MCF 10A (cell line): ENCODE measurements around the gene GET4. TPM values are rescaled to one million over a fixed set of nuclear protein-coding genes. Genes with fewer than 3 reads are reported as not detected.
A peak's percentile ranks its signal among the peaks of the same experiment; 100 is the strongest.

Experiments used
- BruUV-seq: library from RNA; stranded (reverse); fragments of 400-500 nt; replicated peaks from 2 replicates; lab custom pipeline; 2021; lab: Mats Ljungman, UMichigan
- CTCF ChIA-PET: fragments of 300-600 bp; sonication (Branson Sonifier 250); formaldehyde crosslinking; extraction: SDS; loops from one replicate; lab custom pipeline; 2021; ENCODE audit warnings: antibody characterized with exemption, inconsistent platforms; lab: Yijun Ruan, JAX
- POLR2A ChIA-PET: fragments of 300-600, 350-650 bp; sonication (Branson Sonifier 250); formaldehyde crosslinking; extraction: SDS; loops from one replicate; lab custom pipeline; 2020; ENCODE audit warnings: antibody characterized with exemption, inconsistent platforms; lab: Yijun Ruan, JAX
- DNase-seq: peaks from one replicate; pipeline ENCODE4 v3.0.0-alpha.2; 2018; ENCODE audit not compliant: unreplicated experiment
- H3K27ac Mint-ChIP-seq: one replicate; pipeline ENCODE4 v1.8.0; 2022; ENCODE audit warnings: mild to moderate bottlenecking, low read depth, mixed read lengths; ENCODE audit not compliant: unreplicated experiment
- H3K27me3 Mint-ChIP-seq: one replicate; pipeline ENCODE4 v1.8.0; 2022; ENCODE audit warnings: mixed read lengths; ENCODE audit not compliant: insufficient read depth, unreplicated experiment
- H3K36me3 Mint-ChIP-seq: one replicate; pipeline ENCODE4 v1.8.0; 2022; ENCODE audit warnings: mild to moderate bottlenecking, moderate library complexity, mixed read lengths; ENCODE audit not compliant: insufficient read depth, unreplicated experiment
- H3K4me1 Mint-ChIP-seq: one replicate; pipeline ENCODE4 v1.8.0; 2022; ENCODE audit warnings: mixed read lengths; ENCODE audit not compliant: insufficient read depth, unreplicated experiment
- H3K4me3 Mint-ChIP-seq: one replicate; pipeline ENCODE4 v1.8.0; 2022; ENCODE audit warnings: mild to moderate bottlenecking, moderate library complexity, mixed read lengths; ENCODE audit not compliant: unreplicated experiment
- H3K9me3 Mint-ChIP-seq: one replicate; pipeline ENCODE4 v1.8.0; 2022; ENCODE audit warnings: mixed read lengths; ENCODE audit not compliant: unreplicated experiment
- CTCF ChIP-seq: fragments of 200-600 bp; IDR thresholded peaks from one replicate; pipeline ENCODE4 v1.8.0; 2022; ENCODE audit warnings: antibody characterized with exemption, mild to moderate bottlenecking; ENCODE audit not compliant: unreplicated experiment
- intact Hi-C: fragments of 100-400 bp; cut with micrococcal nuclease; formaldehyde crosslinking; loops from 2 replicates; pipeline ENCODE4 v1.14.1; 2022
- total RNA-seq: library from RNA; stranded (reverse); gene quantifications from 2 replicates; pipeline ENCODE4 v1.2.3, GENCODE V29; 2022

Gene GET4
- total RNA-seq, 1 experiment from 2014 or later = 32.6 TPM

GRCh38 chr7:859359-860030 is 16.9 kb upstream of the GET4 start:
- intact Hi-C loops = no loop called here
- Mint-ChIP-seq H3K9me3 (no peaks in the 10 kb centered on the region), H3K4me3 (no peak overlapping the region), H3K27me3 (no peaks in the 10 kb centered on the region), H3K27ac (no peak overlapping the region), H3K4me1 (no peaks in the 10 kb centered on the region), H3K36me3 (peaks cover 90% of the 10 kb centered on the region)
- ChIA-PET POLR2A (interaction anchor here (0.7 kb wide), 1 partner anchor 19 kb away, joined by 3 read pairs; no protein-coding TSS in a partner anchor), CTCF (interaction anchor here (1.4 to 1.9 kb wide), 3 partner anchors 13 to 23 kb away, joined by 4 to 8 read pairs (median 8); no protein-coding TSS in a partner anchor)
- TF ChIP-seq CTCF = no peak
- BruUV-seq = no TSS peak
- no peak for DNase-seq

DNA sequence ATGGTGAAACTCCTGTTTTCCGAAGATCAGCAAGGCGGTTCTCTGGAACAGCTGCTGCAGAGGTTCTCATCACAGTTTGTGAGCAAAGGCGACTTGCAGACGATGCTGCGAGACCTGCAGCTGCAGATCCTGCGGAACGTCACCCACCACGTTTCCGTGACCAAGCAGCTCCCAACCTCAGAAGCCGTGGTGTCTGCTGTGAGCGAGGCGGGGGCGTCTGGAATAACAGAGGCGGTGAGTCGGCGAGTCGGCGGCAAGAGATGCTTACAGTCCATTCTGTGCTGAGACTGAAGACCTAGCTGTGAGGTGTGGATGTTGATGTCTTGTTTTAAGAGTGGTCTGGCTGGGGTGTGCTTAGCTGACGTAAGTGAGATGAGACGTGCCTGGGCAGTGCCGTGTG is 16.2 kb upstream of the GET4 start:
- intact Hi-C loops = no loop called here
- no TSS peak for BruUV-seq
- POLR2A ChIA-PET = no interaction called here
- no peak overlapping the region for H3K27ac Mint-ChIP-seq
- no peaks in the 10 kb centered on the region for H3K9me3 Mint-ChIP-seq
- CTCF ChIA-PET = interaction anchor here (1.9 kb wide), 1 partner anchor 24 kb away, joined by 8 read pairs; no protein-coding TSS in a partner anchor
- no peaks in the 10 kb centered on the region for H3K4me1 Mint-ChIP-seq
- no peak for DNase-seq
- TF ChIP-seq CTCF = no peak
- H3K27me3 Mint-ChIP-seq = no peaks in the 10 kb centered on the region
- peaks cover 90% of the 10 kb centered on the region for H3K36me3 Mint-ChIP-seq
- H3K4me3 Mint-ChIP-seq = no peak overlapping the region

GRCh38 chr7:861222-861621 is 15.1 kb upstream of the GET4 start:
- Mint-ChIP-seq H3K9me3 (no peaks in the 10 kb centered on the region), H3K4me1 (no peaks in the 10 kb centered on the region), H3K27ac (peak overlapping the region; percentile 67), H3K27me3 (no peaks in the 10 kb centered on the region), H3K4me3 (no peak overlapping the region), H3K36me3 (peaks cover 88% of the 10 kb centered on the region)
- ChIA-PET CTCF (interaction anchor here (0.9 to 1.9 kb wide), 2 partner anchors 25 to 26 kb away, joined by 3 to 8 read pairs; no protein-coding TSS in a partner anchor), POLR2A (no interaction called here)
- no TSS peak for BruUV-seq
- intact Hi-C loops = no loop called here
- no peak for DNase-seq
- TF ChIP-seq CTCF = no peak

DNA sequence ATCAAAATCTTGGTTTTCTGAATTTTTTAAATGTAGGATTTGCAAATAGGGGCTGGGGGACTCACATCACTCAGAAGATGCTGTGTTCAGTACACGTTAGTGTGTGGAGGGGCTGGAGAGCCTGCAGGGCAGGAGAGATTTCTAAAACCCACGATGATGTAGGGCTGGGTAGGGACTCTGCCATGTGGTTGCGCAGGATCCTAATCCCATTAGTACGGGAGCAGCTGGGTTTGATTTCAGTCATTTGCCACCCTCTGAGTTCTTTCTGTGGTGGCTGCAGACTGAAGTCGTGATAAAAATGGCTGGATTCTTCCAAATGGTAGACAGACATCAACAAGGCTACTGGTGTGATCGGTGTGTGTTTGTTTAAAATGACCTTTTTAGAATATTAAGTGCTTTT is 14.2 kb upstream of the GET4 start:
- H3K9me3 Mint-ChIP-seq = no peaks in the 10 kb centered on the region
- ChIA-PET CTCF (interaction anchor here (0.9 to 2.3 kb wide), 2 partner anchors 25 to 27 kb away, joined by 3 to 6 read pairs; no protein-coding TSS in a partner anchor), POLR2A (no interaction called here)
- no peak overlapping the region for H3K4me3 Mint-ChIP-seq
- H3K4me1 Mint-ChIP-seq = peaks cover under 1% of the 10 kb centered on the region
- no peak for DNase-seq
- intact Hi-C loops = no loop called here
- TF ChIP-seq CTCF = no peak
- BruUV-seq = no TSS peak
- H3K27me3 Mint-ChIP-seq = no peaks in the 10 kb centered on the region
- no peak overlapping the region for H3K27ac Mint-ChIP-seq
- H3K36me3 Mint-ChIP-seq = peaks cover 85% of the 10 kb centered on the region
